Skin epidermis (tissue), 12 donors: ENCODE data around the gene ALS2CL.
"Not testable (repeated sequence)": the region's sequence is repeated elsewhere in the genome, so short reads cannot be mapped to it uniquely, and the experiment has no call there.

Experiments
- H3K27ac ChIP-seq, 21 experiments: fragments of 200-600 bp; sonication (generic) in 11 of 21; one replicate each; pipeline ENCODE4 v1.5.0; 2020; ENCODE audit warnings: mild to moderate bottlenecking in 3 of 21, inconsistent platforms in 2 of 21, moderate library complexity in 2 of 21
- H3K4me3 ChIP-seq, 7 experiments: fragments of 200-600 bp; sonication (generic) in 2 of 7; one replicate each; pipeline ENCODE4 v1.5.0; 2020; ENCODE audit warnings: inconsistent platforms in 2 of 7, mild to moderate bottlenecking in 2 of 7, moderate library complexity in 1 of 7

The ALS2CL gene

GRCh38 chr3:46693038-46693891 lies at the start of gene ALS2CL:
Gene ALS2CL (minus strand): TSS chr3:46693679. CDS start chr3:46689440, 4,239 bp downstream.
- peak within 1 kb of the TSS; percentile 65 to 97 (median 90) for H3K27ac ChIP-seq

GRCh38 chr3:46742992-46743585 lies 49.6 kb upstream of the ALS2CL start:
- no peak overlapping the region for H3K4me3 ChIP-seq
- H3K27ac ChIP-seq: no peak overlapping the region

More at GRCh38 chr3:46693038-46693891, at the start of gene ALS2CL:
- H3K4me3 ChIP-seq: peak within 1 kb of the TSS; percentile 45 to 78 (median 62)

- H3K4me3 ChIP-seq, H3K27ac ChIP-seq: not testable (repeated sequence)
Observed at GRCh38 chr3:46739565-46739964, 46.1 kb upstream of the ALS2CL start.

GRCh38 chr3:46737329-46737731 lies 43.9 kb upstream of the ALS2CL start:
- no peak overlapping the region for H3K4me3 ChIP-seq
- H3K27ac ChIP-seq: no peak overlapping the region

GRCh38 chr3:46736006-46736872 lies 42.8 kb upstream of the ALS2CL start:
- H3K27ac ChIP-seq: no peak overlapping the region

GRCh38 chr3:46734773-46735172 lies 41.3 kb upstream of the ALS2CL start:
- H3K27ac ChIP-seq: no peak overlapping the region
- no peak overlapping the region for H3K4me3 ChIP-seq

More at GRCh38 chr3:46736006-46736872, 42.8 kb upstream of the ALS2CL start:
- no peak overlapping the region for H3K4me3 ChIP-seq

- H3K4me3 ChIP-seq: no peak overlapping the region
- H3K27ac ChIP-seq: no peak overlapping the region
Observed at GRCh38 chr3:46733026-46733800, 39.7 kb upstream of the ALS2CL start.

- Histone ChIP-seq H3K27ac (no peak overlapping the region), H3K4me3 (no peak overlapping the region)
Observed at GRCh38 chr3:46731795-46732194, 38.3 kb upstream of the ALS2CL start.

- Histone ChIP-seq H3K4me3 (no peak overlapping the region), H3K27ac (no peak overlapping the region)
Observed at GRCh38 chr3:46730819-46731218, 37.3 kb upstream of the ALS2CL start.

GRCh38 chr3:46729038-46729437 lies 35.6 kb upstream of the ALS2CL start:
- no peak overlapping the region for H3K27ac ChIP-seq
- H3K4me3 ChIP-seq: no peak overlapping the region

GRCh38 chr3:46725621-46726314 lies 32.3 kb upstream of the ALS2CL start:
- Histone ChIP-seq H3K27ac (no peak overlapping the region), H3K4me3 (no peak overlapping the region)

- Histone ChIP-seq H3K27ac (no peak overlapping the region), H3K4me3 (no peak overlapping the region)
Observed at GRCh38 chr3:46724424-46724823, 30.9 kb upstream of the ALS2CL start.

- no peak overlapping the region for H3K4me3 ChIP-seq
- H3K27ac ChIP-seq: no peak overlapping the region
Observed at GRCh38 chr3:46722443-46722842, 29.0 kb upstream of the ALS2CL start.

GRCh38 chr3:46721009-46721408 lies 27.5 kb upstream of the ALS2CL start:
- Histone ChIP-seq H3K4me3 (no peak overlapping the region), H3K27ac (no peak overlapping the region)

- H3K4me3 ChIP-seq: no peak overlapping the region
- H3K27ac ChIP-seq: no peak overlapping the region
Observed at GRCh38 chr3:46719735-46720271, 26.3 kb upstream of the ALS2CL start.

GRCh38 chr3:46719044-46719565 lies 25.6 kb upstream of the ALS2CL start:
- H3K4me3 ChIP-seq: no peak overlapping the region
- no peak overlapping the region for H3K27ac ChIP-seq

- no peak within 1 kb of the TSS for H3K4me3 ChIP-seq
Observed at GRCh38 chr3:46717447-46718231, 24.2 kb upstream of the ALS2CL start, which contains the start of gene PRSS50. Gene PRSS50 (minus strand): TSS chr3:46717869. CDS start chr3:46717824, 45 bp downstream.

More at GRCh38 chr3:46717447-46718231, 24.2 kb upstream of the ALS2CL start, which contains the start of gene PRSS50:
- H3K27ac ChIP-seq: no peak within 1 kb of the TSS
